B cell (primary cell): ENCODE data around the gene PLEKHA5. TPM values are rescaled to one million over a fixed set of nuclear protein-coding genes. Genes with fewer than 3 reads are reported as not detected.

ENCODE experiments used
- ATAC-seq: fragments of 200-7000 bp; cut with Tn5 transposase; one replicate; pipeline ENCODE4 v1.10.0; 2021; ENCODE audit warnings: low read depth, mild to moderate bottlenecking, moderate number of reproducible peaks, moderate library complexity
- CTCF ChIA-PET: fragments of 350-600 bp; sonication (Branson Sonifier 250); formaldehyde crosslinking; loops from one replicate; lab custom pipeline; 2021; ENCODE audit warnings: antibody characterized with exemption, inconsistent platforms; lab: Charles Lee
- POLR2A ChIA-PET: fragments of 350-600 bp; sonication (Branson Sonifier 250); formaldehyde crosslinking; loops from one replicate; lab custom pipeline; 2021; ENCODE audit warnings: antibody characterized with exemption; lab: Charles Lee
- DNase-seq: peaks from one replicate; pipeline ENCODE4 v3.0.0; 2013
- H2AFZ ChIP-seq: 2 replicates; pipeline ENCODE4 v1.6.1; 2012; ENCODE audit warnings: mild to moderate bottlenecking, low read depth, low read length; ENCODE audit not compliant: insufficient read depth, poor library complexity, severe bottlenecking
- H3K27ac ChIP-seq, 2 donors: 1 replicate in 1 of 2; 2 replicates in 1 of 2; pipeline ENCODE4 v1.5.1; 2012 to 2013; ENCODE audit warnings: low read length in 2 of 2, mild to moderate bottlenecking in 2 of 2, moderate library complexity in 1 of 2
- H3K27me3 ChIP-seq, 4 experiments: fragments of 200-600 bp in 1 of 4; sonication (generic) in 1 of 4; replicated peaks in 1 of 4; 1 replicate in 2 of 4; 2 replicates in 2 of 4; pipeline versions ENCODE4 v1.6.1 to v1.7.0; 2013 to 2016; ENCODE audit warnings: low read length in 3 of 4, mild to moderate bottlenecking in 2 of 4, mixed read lengths in 1 of 4, moderate library complexity in 1 of 4; ENCODE audit not compliant: insufficient read depth in 4 of 4, control insufficient read depth in 3 of 4; ENCODE audit errors: control extremely low read depth in 1 of 4
- H3K36me3 ChIP-seq, 2 experiments: replicated peaks in 1 of 2; 1 replicate in 1 of 2; 2 replicates in 1 of 2; pipeline versions ENCODE4 v1.6.1 to v1.7.1; 2013; ENCODE audit warnings: low read length in 1 of 2; ENCODE audit not compliant: insufficient read depth in 2 of 2, control insufficient read depth in 1 of 2; ENCODE audit errors: control extremely low read depth in 1 of 2, extremely low read depth in 1 of 2
- H3K4me1 ChIP-seq, 2 donors: fragments of 200-600 bp in 1 of 2; sonication (generic) in 1 of 2; 1 replicate in 1 of 2; 2 replicates in 1 of 2; pipeline versions ENCODE4 v1.5.1 to v1.6.1; 2013 to 2017; ENCODE audit warnings: low read length in 2 of 2; ENCODE audit not compliant: control insufficient read depth in 2 of 2, insufficient read depth in 2 of 2
- H3K4me2 ChIP-seq: replicated peaks from 2 replicates; pipeline ENCODE3; 2012; ENCODE audit warnings: mild to moderate bottlenecking, low read depth, low read length; ENCODE audit not compliant: poor library complexity, severe bottlenecking
- H3K4me3 ChIP-seq, 5 experiments: fragments of 200-600 bp in 1 of 5; sonication (generic) in 1 of 5; 1 replicate in 3 of 5; 2 replicates in 2 of 5; pipeline versions ENCODE4 v1.5.1 to v1.7.0; 2011 to 2016; ENCODE audit warnings: low read length in 4 of 5, mild to moderate bottlenecking in 4 of 5, low read depth in 2 of 5, control low read depth in 1 of 5, moderate library complexity in 1 of 5; ENCODE audit not compliant: insufficient read depth in 1 of 5; ENCODE audit errors: control extremely low read depth in 1 of 5, extremely low read depth in 1 of 5
- H3K79me2 ChIP-seq: fragments of 200-600 bp; sonication (generic); one replicate; pipeline ENCODE4 v1.6.0; 2016; ENCODE audit warnings: low read length; ENCODE audit not compliant: control insufficient read depth, insufficient read depth
- H3K9ac ChIP-seq: fragments of 200-600 bp; sonication (generic); 2 replicates; pipeline ENCODE4 v1.6.1; 2017; ENCODE audit warnings: mild to moderate bottlenecking, low read length, moderate library complexity
- H3K9me3 ChIP-seq, 3 donors: one replicate each; pipeline versions ENCODE4 v1.6.1 to v1.7.1; 2013; ENCODE audit warnings: low read length in 2 of 3; ENCODE audit not compliant: control insufficient read depth in 2 of 3, insufficient read depth in 1 of 3; ENCODE audit errors: control extremely low read depth in 1 of 3
- H4K20me1 ChIP-seq: 2 replicates; pipeline ENCODE4 v1.6.0; 2012; ENCODE audit warnings: mild to moderate bottlenecking, low read length; ENCODE audit not compliant: insufficient read depth, control insufficient read depth, poor library complexity, severe bottlenecking
- H3K27ac Mint-ChIP-seq: one replicate; pipeline ENCODE4 v1.8.0; 2021; ENCODE audit warnings: mixed read lengths
- H3K27me3 Mint-ChIP-seq: one replicate; pipeline ENCODE4 v1.8.0; 2021; ENCODE audit warnings: mixed read lengths
- H3K4me1 Mint-ChIP-seq: one replicate; pipeline ENCODE4 v1.8.0; 2021; ENCODE audit warnings: mixed read lengths
- H3K4me3 Mint-ChIP-seq: one replicate; pipeline ENCODE4 v1.8.0; 2021; ENCODE audit warnings: mixed read lengths
- H3K9me3 Mint-ChIP-seq: one replicate; pipeline ENCODE4 v1.8.0; 2022; ENCODE audit warnings: mixed read lengths; ENCODE audit not compliant: insufficient read depth
- EZH2 ChIP-seq: IDR thresholded peaks from 2 replicates; pipeline ENCODE4 v1.6.1; 2012; ENCODE audit warnings: borderline replicate concordance, low read depth, mild to moderate bottlenecking, moderate library complexity, low read length; ENCODE audit not compliant: insufficient read depth, poor library complexity, severe bottlenecking
- WGBS: methylation state at CpG from one replicate; pipeline ENCODE4 v1.1.5; 2013; ENCODE audit warnings: missing lambda C conversion rate; ENCODE audit not compliant: insufficient coverage; 5-methylcytosine and 5-hydroxymethylcytosine counted together
- intact Hi-C: fragments of 100-400 bp; cut with micrococcal nuclease; formaldehyde crosslinking; loops from one replicate; pipeline ENCODE4 v1.10.0; 2022
- polyA plus RNA-seq: library from polyadenylated mRNA; depleted of rRNA; stranded (reverse); fragments of >200 nt; gene quantifications from 2 replicates; pipeline ENCODE4 v1.2.3, GENCODE V29; 2012
- total RNA-seq, 2 donors: library from RNA; stranded (reverse); fragments of 120-200 nt in 1 of 2; gene quantifications; 1 replicate in 1 of 2; 2 replicates in 1 of 2; pipeline versions ENCODE4 v1.2.3 to v1.2.4, GENCODE V29; 2013 to 2022
- TF ChIP-seq, protein P1 (sequence below): fragments of 200-600 bp; IDR thresholded peaks from one replicate; pipeline ENCODE4 v1.8.0; 2022; ENCODE audit warnings: antibody characterized with exemption, mild to moderate bottlenecking

Gene PLEKHA5
- total and polyA plus RNA-seq, 2 donors (not counting 1 experiment from before 2014, with no cell fraction given): 0.03 to 0.22 TPM

DNA sequence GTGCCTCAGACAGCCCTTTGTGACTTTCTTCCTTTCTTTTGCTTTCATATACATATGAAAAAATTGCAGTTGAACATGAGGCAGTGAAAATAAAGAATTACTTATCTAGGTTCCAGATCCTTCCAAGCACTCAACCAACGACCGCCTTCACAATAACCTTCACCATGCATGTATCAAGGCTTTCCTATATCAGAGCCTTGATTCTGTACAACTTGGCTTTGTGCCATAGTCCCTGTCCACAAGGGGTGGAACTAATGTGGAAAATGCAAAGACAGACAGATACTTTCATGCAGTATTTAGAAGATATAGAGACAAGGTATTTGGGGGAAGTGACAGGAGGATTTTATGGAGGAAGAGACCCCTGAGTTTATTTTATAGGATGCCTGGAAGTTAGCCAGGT, 48.6 kb upstream of the PLEKHA5 start:
- TF ChIP-seq, protein P1, sequence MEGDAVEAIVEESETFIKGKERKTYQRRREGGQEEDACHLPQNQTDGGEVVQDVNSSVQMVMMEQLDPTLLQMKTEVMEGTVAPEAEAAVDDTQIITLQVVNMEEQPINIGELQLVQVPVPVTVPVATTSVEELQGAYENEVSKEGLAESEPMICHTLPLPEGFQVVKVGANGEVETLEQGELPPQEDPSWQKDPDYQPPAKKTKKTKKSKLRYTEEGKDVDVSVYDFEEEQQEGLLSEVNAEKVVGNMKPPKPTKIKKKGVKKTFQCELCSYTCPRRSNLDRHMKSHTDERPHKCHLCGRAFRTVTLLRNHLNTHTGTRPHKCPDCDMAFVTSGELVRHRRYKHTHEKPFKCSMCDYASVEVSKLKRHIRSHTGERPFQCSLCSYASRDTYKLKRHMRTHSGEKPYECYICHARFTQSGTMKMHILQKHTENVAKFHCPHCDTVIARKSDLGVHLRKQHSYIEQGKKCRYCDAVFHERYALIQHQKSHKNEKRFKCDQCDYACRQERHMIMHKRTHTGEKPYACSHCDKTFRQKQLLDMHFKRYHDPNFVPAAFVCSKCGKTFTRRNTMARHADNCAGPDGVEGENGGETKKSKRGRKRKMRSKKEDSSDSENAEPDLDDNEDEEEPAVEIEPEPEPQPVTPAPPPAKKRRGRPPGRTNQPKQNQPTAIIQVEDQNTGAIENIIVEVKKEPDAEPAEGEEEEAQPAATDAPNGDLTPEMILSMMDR: no peak
- TF ChIP-seq EZH2: no peak
- Mint-ChIP-seq H3K27me3 (no peaks in the 10 kb centered on the region), H3K4me3 (no peak overlapping the region), H3K9me3 (peaks cover 8% of the 10 kb centered on the region), H3K4me1 (no peaks in the 10 kb centered on the region), H3K27ac (no peak overlapping the region)
- Histone ChIP-seq H3K79me2 (no peaks in the 10 kb centered on the region), H4K20me1 (no peaks in the 10 kb centered on the region), H2AFZ (no peak overlapping the region), H3K9ac (no peak overlapping the region), H3K9me3 (peaks cover 0 to 4% (median 3%) of the 10 kb centered on the region in 3 donors), H3K4me1 (no peaks in the 10 kb centered on the region), H3K27me3 (no peaks in the 10 kb centered on the region), H3K4me2 (no peak overlapping the region), H3K4me3 (no peak overlapping the region), H3K36me3 (no peaks in the 10 kb centered on the region), H3K27ac (no peak overlapping the region)
- no peak for ATAC-seq
- ChIA-PET CTCF (no interaction called here), POLR2A (no interaction called here)
- WGBS: no CpG with 5 or more reads among the region's 2 CpGs
- intact Hi-C loops: no loop called here
- DNase-seq: no peak

DNA sequence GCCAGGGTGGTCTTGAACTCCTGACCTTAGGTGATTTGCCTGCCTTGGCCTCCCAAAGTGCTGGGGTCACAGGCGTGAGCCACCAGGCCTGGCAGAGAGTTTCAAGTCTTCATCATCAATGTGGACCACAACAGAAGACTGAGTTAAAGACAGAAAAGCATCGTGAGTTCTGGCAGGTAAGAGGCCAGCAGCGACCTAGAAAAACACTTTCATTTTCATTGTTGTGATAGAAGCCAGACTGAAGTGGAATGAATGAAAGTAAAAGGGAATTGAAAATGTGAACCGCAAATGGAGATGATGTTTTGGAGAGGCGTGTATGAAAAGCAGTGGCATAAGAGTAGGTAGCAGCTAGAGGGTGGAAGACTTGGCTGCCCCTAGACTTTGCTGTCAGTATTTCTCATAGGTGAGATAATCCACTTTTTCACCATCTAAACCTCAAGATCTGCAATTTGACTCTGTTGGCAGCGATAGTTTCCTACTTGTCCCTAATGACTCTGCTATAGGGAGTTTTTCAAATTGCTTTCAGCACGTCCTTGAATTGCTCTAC, 47.1 kb upstream of the PLEKHA5 start:
- H3K9ac ChIP-seq: no peak overlapping the region
- H3K4me2 ChIP-seq: no peak overlapping the region
- H3K4me3 ChIP-seq: no peak overlapping the region
- no peak overlapping the region for H2AFZ ChIP-seq
- CTCF ChIA-PET: no interaction called here
- H3K27me3 ChIP-seq: no peaks in the 10 kb centered on the region
- H3K36me3 ChIP-seq: no peaks in the 10 kb centered on the region
- H3K9me3 Mint-ChIP-seq: peaks cover 8% of the 10 kb centered on the region
- no peaks in the 10 kb centered on the region for H3K4me1 ChIP-seq
- no peak for TF ChIP-seq EZH2
- TF ChIP-seq, protein P1: no peak
- no peak overlapping the region for H3K27ac Mint-ChIP-seq
- no peaks in the 10 kb centered on the region for H3K79me2 ChIP-seq
- no peak overlapping the region for H3K27ac ChIP-seq
- peaks cover 0 to 4% (median 3%) of the 10 kb centered on the region in 3 donors for H3K9me3 ChIP-seq
- no peaks in the 10 kb centered on the region for H3K27me3 Mint-ChIP-seq
- H3K4me1 Mint-ChIP-seq: no peaks in the 10 kb centered on the region
- intact Hi-C loops: no loop called here
- 83% methylated on average over 6 of the region's 7 CpGs for WGBS
- H3K4me3 Mint-ChIP-seq: no peak overlapping the region
- POLR2A ChIA-PET: no interaction called here
- no peak for ATAC-seq
- DNase-seq: no peak
- H4K20me1 ChIP-seq: no peaks in the 10 kb centered on the region
